ENCODE measurements around the gene DENND1B.

Gene DENND1B

DNA sequence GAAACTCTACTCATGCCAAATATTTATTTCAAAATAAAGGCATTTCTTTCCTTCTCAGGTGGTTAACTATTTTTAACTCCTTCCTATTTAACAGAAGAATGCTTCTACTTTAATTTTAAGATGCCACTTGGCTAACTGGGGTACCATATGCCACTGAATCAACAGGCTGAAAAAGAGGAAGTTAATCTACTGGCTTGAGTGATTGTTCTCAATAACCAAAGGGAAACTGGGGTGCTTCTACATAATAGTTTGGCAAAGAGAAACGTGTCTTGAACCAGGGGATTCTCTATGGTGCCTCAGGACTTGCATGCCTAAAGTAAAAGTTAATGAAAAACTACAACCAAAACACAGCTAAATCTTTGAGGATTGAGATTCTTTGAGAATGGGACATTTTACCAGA, 142.6 kb downstream of the DENND1B start:
- H4K20me1 ChIP-seq (ENCODE audit: insufficient read depth, low read length, poor library complexity, severe bottlenecking): peaks cover 4% of the 10 kb centered on the region
- H2AFZ ChIP-seq (ENCODE audit: low read length): no peak overlapping the region
- H3K4me1 ChIP-seq (ENCODE audit: insufficient read depth, low read length, poor library complexity, severe bottlenecking): peaks cover 14% of the 10 kb centered on the region
- H3K4me2 ChIP-seq (ENCODE audit: low read depth, low read length, poor library complexity, severe bottlenecking): no peak overlapping the region
- peaks cover 4% of the 10 kb centered on the region for H3K9me3 ChIP-seq (ENCODE audit: insufficient read depth, low read depth, low read length)
- H3K9me2 ChIP-seq (replicated peaks; ENCODE audit: low read depth, low read length): no peaks in the 10 kb centered on the region
- H3K27me3 ChIP-seq (ENCODE audit: insufficient read depth, low read length, poor library complexity, severe bottlenecking): no peaks in the 10 kb centered on the region
- no peak overlapping the region for H3K4me3 ChIP-seq (ENCODE audit: low read length, poor library complexity, severe bottlenecking)
- TF ChIP-seq, protein P1, sequence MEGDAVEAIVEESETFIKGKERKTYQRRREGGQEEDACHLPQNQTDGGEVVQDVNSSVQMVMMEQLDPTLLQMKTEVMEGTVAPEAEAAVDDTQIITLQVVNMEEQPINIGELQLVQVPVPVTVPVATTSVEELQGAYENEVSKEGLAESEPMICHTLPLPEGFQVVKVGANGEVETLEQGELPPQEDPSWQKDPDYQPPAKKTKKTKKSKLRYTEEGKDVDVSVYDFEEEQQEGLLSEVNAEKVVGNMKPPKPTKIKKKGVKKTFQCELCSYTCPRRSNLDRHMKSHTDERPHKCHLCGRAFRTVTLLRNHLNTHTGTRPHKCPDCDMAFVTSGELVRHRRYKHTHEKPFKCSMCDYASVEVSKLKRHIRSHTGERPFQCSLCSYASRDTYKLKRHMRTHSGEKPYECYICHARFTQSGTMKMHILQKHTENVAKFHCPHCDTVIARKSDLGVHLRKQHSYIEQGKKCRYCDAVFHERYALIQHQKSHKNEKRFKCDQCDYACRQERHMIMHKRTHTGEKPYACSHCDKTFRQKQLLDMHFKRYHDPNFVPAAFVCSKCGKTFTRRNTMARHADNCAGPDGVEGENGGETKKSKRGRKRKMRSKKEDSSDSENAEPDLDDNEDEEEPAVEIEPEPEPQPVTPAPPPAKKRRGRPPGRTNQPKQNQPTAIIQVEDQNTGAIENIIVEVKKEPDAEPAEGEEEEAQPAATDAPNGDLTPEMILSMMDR (conservative IDR thresholded peaks at IDR 0.05; ENCODE audit: low read length): no peak
- TF ChIP-seq EZH2phosphoT487 (IDR thresholded peaks at IDR 0.05; ENCODE audit: borderline replicate concordance): no peak
- H3K79me2 ChIP-seq (ENCODE audit: insufficient read depth, low read length): no peaks in the 10 kb centered on the region
- H3K36me3 ChIP-seq (ENCODE audit: insufficient read depth, low read length): peaks cover 26% of the 10 kb centered on the region
- peaks cover 10% of the 10 kb centered on the region for H3F3A ChIP-seq (ENCODE audit: low read depth)
- H3K9ac ChIP-seq (ENCODE audit: low read depth, low read length, poor library complexity, severe bottlenecking): no peak overlapping the region

DNA sequence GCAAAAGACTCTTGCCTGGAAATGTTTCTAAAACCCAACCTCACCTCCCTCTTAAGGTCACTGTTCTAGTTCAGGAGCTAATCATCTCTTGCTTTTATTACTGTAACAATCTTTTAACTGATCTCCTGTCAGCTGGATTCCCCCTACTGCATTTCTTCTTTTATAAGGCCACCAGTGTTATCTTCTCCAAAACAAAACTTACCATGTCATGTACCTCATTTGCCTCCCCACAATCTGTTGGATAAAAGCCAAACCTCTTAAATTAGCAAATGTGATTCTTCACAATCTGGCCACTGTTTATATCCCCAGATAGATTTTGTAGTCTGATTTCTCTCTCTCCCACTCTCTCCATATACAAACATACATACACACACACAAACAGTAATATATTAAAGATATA, 143.3 kb downstream of the DENND1B start:
- no peak overlapping the region for H3K4me2 ChIP-seq (ENCODE audit: low read depth, low read length, poor library complexity, severe bottlenecking)
- peaks cover 10% of the 10 kb centered on the region for H3F3A ChIP-seq (ENCODE audit: low read depth)
- peaks cover 8% of the 10 kb centered on the region for H3K4me1 ChIP-seq (ENCODE audit: insufficient read depth, low read length, poor library complexity, severe bottlenecking)
- TF ChIP-seq, protein P1 (conservative IDR thresholded peaks at IDR 0.05; ENCODE audit: low read length): no peak
- peaks cover 4% of the 10 kb centered on the region for H3K9me3 ChIP-seq (ENCODE audit: insufficient read depth, low read depth, low read length)
- H3K4me3 ChIP-seq (ENCODE audit: low read length, poor library complexity, severe bottlenecking): no peak overlapping the region
- no peaks in the 10 kb centered on the region for H3K79me2 ChIP-seq (ENCODE audit: insufficient read depth, low read length)
- peaks cover 26% of the 10 kb centered on the region for H3K36me3 ChIP-seq (ENCODE audit: insufficient read depth, low read length)
- no peak overlapping the region for H2AFZ ChIP-seq (ENCODE audit: low read length)
- H3K27me3 ChIP-seq (ENCODE audit: insufficient read depth, low read length, poor library complexity, severe bottlenecking): no peaks in the 10 kb centered on the region
- no peak overlapping the region for H3K9ac ChIP-seq (ENCODE audit: low read depth, low read length, poor library complexity, severe bottlenecking)
- no peaks in the 10 kb centered on the region for H3K9me2 ChIP-seq (replicated peaks; ENCODE audit: low read depth, low read length)
- peaks cover 4% of the 10 kb centered on the region for H4K20me1 ChIP-seq (ENCODE audit: insufficient read depth, low read length, poor library complexity, severe bottlenecking)

DNA sequence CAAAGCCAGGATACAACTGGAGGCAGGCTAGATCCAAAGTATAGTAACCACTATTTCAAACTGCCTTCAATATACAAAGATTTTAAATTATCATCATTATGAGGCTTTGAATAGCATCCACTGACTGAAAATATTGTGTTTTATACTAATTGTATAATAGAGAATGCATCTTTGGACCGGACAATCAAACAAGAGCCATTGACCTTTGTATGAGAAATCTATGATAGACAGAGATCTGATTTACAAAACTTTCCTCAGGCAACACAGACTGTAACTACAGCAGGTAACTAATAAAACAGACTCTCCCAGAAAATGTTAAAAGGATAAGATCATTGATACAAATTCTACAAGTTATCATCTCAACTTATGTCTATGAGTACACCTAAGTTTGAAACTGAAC, 152.9 kb downstream of the DENND1B start:
- H3K9me3 ChIP-seq (ENCODE audit: insufficient read depth, low read depth, low read length): 0 out of 2 replicates have a peak, but pooled peaks cover 4% of the 10 kb centered on the region
- H3K4me2 ChIP-seq (ENCODE audit: low read depth, low read length, poor library complexity, severe bottlenecking): no peak overlapping the region
- no peaks in the 10 kb centered on the region for H3K9me2 ChIP-seq (replicated peaks; ENCODE audit: low read depth, low read length)
- no peaks in the 10 kb centered on the region for H4K20me1 ChIP-seq (ENCODE audit: insufficient read depth, low read length, poor library complexity, severe bottlenecking)
- H3F3A ChIP-seq (ENCODE audit: low read depth): no peaks in the 10 kb centered on the region
- H3K27me3 ChIP-seq (ENCODE audit: insufficient read depth, low read length, poor library complexity, severe bottlenecking): no peaks in the 10 kb centered on the region
- H3K79me2 ChIP-seq (ENCODE audit: insufficient read depth, low read length): peaks cover 6% of the 10 kb centered on the region; the same call in 1 of the 2 replicates
- TF ChIP-seq, protein P1 (conservative IDR thresholded peaks at IDR 0.05; ENCODE audit: low read length): no peak
- TF ChIP-seq EZH2phosphoT487 (IDR thresholded peaks at IDR 0.05; ENCODE audit: borderline replicate concordance): no peak
- no peak overlapping the region for H3K9ac ChIP-seq (ENCODE audit: low read depth, low read length, poor library complexity, severe bottlenecking)
- H2AFZ ChIP-seq (ENCODE audit: low read length): no peak overlapping the region
- no peaks in the 10 kb centered on the region for H3K4me1 ChIP-seq (ENCODE audit: insufficient read depth, low read length, poor library complexity, severe bottlenecking)
- no peak overlapping the region for H3K4me3 ChIP-seq (ENCODE audit: low read length, poor library complexity, severe bottlenecking)
- H3K36me3 ChIP-seq (ENCODE audit: insufficient read depth, low read length): peaks cover 6% of the 10 kb centered on the region; the same call in 1 of the 2 replicates
